Islet precursor cell (in vitro differentiated cells): ENCODE data around the gene MFAP2.

Source experiments
- DNase-seq: peaks from one replicate; pipeline ENCODE4 v3.0.0-alpha.2; 2018

MFAP2 gene

DNA sequence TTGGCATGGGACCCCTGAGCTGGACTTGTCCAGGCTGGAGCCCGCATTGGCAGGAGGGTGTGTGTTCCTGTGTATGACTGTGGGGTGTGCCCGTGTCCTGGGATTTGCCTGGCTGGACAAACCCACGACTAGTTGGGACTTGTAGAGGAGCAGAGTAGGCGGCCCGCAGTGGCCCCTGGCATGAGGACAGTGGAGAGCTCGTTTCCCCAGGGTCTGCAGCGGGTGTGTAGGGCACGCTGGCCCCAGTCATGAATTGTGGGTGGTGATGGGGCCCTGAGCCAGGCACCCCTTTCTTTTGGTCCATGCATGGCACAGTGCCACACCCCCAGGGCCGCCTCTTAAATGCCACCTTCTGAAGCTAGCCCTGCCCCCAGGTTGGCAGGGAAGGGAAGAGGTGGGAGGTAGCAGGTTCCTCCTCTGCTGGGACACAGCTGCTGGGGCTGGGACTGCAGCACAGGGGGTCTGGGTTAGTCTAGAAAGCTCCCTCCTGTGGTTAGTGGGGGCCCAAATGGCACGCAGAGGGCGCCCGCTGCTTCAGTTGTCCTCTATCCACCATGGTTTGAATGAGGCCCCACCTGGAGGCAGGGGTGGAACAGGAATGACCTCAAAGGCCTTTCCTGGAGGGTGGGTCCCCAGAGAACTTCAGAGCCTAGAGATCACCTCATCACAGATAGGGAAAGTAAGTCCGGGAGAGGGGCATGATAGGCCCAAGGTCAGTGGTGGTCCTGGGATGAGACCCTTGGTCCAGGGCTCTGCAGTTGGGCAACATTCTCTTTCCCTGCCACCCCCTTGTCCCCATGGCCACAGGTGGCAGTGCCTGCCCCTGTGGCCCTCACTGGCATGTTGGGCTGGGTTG is 54.6 kb downstream of the MFAP2 start:
- DNase-seq = peak; percentile 35

DNA sequence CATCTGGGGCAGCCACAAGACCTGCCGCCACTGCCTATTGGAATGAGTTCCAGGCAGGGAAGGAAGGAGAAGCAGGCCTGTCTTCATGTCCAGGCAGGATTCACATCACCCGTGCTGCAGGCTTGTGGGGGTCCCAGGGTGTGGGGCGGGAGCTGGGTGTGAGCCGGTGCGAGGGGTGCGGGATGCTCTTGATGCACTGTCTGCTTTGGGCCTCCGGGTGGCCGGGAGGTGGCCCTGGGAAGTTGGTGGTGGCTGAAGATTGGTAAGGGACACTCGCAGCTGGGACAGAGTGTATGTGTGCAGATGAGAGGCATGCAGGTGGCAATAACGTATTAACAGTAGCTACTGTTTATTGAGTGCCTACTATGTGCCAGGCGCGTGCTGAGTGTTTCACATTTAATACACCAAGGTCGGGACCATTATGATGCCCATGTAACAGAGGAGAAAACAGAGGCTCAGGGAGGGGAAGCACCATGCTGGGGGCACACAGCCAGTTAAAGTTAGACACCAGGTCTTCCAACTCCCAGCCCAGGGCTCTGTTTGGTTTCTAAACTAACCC is 55.4 kb downstream of the MFAP2 start:
- peak; percentile 53 for DNase-seq
